ENCODE results near the gene NEB. TPM values are rescaled to one million over a fixed set of nuclear protein-coding genes. Genes with fewer than 3 reads are reported as not detected.
A peak's percentile ranks its signal among the peaks of the same experiment; 100 is the strongest.

The NEB gene
- total and polyA plus RNA-seq, 2 of the 13 experiments (the other 11 are each of a cell fraction or from before 2014, with no cell fraction given), result 0.21 to 0.24 TPM

DNA sequence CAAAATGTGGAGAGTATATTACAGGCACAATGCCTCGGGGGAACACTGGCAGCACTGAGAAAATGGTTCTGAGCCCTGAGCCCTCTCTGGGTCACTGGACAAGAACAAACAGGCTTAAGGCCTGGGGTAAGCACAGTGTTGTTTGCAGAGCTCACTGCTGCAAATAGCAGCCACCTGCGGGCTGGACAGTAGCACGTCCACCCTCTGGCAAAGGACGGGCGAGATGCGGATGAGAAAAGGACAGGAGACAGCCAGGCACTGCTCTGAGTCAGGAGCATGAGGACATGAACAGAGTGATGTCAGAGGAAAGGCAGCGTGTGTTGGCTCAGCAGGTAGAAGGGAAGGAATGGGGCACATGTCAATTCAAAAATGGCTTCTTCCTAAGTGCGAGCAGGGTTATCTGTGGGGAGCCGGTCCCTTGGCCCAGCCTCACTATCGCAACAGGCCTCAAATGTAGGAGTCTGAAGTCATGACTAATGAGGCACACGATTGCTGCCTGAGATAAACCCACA lies 25.9 kb upstream of the NEB start (continued):
- TF ChIP-seq, protein P1, sequence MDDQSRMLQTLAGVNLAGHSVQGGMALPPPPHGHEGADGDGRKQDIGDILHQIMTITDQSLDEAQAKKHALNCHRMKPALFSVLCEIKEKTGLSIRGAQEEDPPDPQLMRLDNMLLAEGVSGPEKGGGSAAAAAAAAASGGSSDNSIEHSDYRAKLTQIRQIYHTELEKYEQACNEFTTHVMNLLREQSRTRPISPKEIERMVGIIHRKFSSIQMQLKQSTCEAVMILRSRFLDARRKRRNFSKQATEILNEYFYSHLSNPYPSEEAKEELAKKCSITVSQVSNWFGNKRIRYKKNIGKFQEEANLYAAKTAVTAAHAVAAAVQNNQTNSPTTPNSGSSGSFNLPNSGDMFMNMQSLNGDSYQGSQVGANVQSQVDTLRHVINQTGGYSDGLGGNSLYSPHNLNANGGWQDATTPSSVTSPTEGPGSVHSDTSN (CRISPR knock-in tag; IDR thresholded peaks at IDR 0.05; ENCODE audit: borderline replicate concordance), result no peak
- TF ChIP-seq ZNF251 (CRISPR knock-in tag; IDR thresholded peaks at IDR 0.05) (no peak), MXD4 (CRISPR knock-in tag; IDR thresholded peaks at IDR 0.05) (peak; percentile 62), ZNF263 (CRISPR knock-in tag; IDR thresholded peaks at IDR 0.05) (peak; percentile 14; the same call in 1 of the 2 replicates), ZNF547 (CRISPR knock-in tag; IDR thresholded peaks at IDR 0.05) (peak; percentile 41; the same call in 1 of the 2 replicates), ZBTB3 (CRISPR knock-in tag; IDR thresholded peaks at IDR 0.05; ENCODE audit: borderline replicate concordance, low read depth) (peak; percentile 100), SP2 (CRISPR knock-in tag; IDR thresholded peaks at IDR 0.05) (no peak), GZF1 (CRISPR knock-in tag; IDR thresholded peaks at IDR 0.05) (no peak), TGIF2 (CRISPR knock-in tag; IDR thresholded peaks at IDR 0.05) (no peak), PLRG1 (conservative IDR thresholded peaks at IDR 0.05) (no peak), MEF2D (CRISPR knock-in tag; IDR thresholded peaks at IDR 0.05) (peak; percentile 79), BHLHE40 (IDR thresholded peaks at IDR 0.05; ENCODE audit: low read length) (peak; percentile 52), CAMTA2 (CRISPR knock-in tag; IDR thresholded peaks at IDR 0.05; ENCODE audit: borderline replicate concordance) (no peak), ZMYM3 (CRISPR knock-in tag; IDR thresholded peaks at IDR 0.05) (peak; percentile 96), RBAK (CRISPR knock-in tag; IDR thresholded peaks at IDR 0.05) (peak; percentile 82; the same call in 1 of the 2 replicates), U2AF1 (optimal IDR thresholded peaks at IDR 0.05; ENCODE audit: low read depth, low read length) (peak; percentile 85), ZNF790 (CRISPR knock-in tag; IDR thresholded peaks at IDR 0.05; ENCODE audit: borderline replicate concordance) (no peak), RFX1 (IDR thresholded peaks at IDR 0.05) (no peak), TARDBP (CRISPR knock-in tag; IDR thresholded peaks at IDR 0.05) (peak; percentile 72; the same call in 1 of the 2 replicates), SSRP1 (CRISPR knock-in tag; IDR thresholded peaks at IDR 0.05) (0 out of 2 replicates have a peak, but pooled peaks have one; percentile 53), ZNF496 (CRISPR knock-in tag; IDR thresholded peaks at IDR 0.05; ENCODE audit: insufficient replicate concordance) (no peak), ZNF337 (CRISPR knock-in tag; IDR thresholded peaks at IDR 0.05; ENCODE audit: borderline replicate concordance, low read depth) (peak; percentile 73; the same call in 1 of the 2 replicates), ZMYM2 (CRISPR knock-in tag; IDR thresholded peaks at IDR 0.05) (peak; percentile 47; the same call in 1 of the 2 replicates), KDM6A (CRISPR knock-in tag; IDR thresholded peaks at IDR 0.05; ENCODE audit: low read depth) (no peak), ZBTB21 (CRISPR knock-in tag; IDR thresholded peaks at IDR 0.05) (peak; percentile 65; the same call in 1 of the 2 replicates), ZKSCAN1 (IDR thresholded peaks at IDR 0.05; ENCODE audit: low read length) (no peak), POLR2A (IDR thresholded peaks at IDR 0.05; ENCODE audit: insufficient read depth in 1 of 2, low read depth in 2 of 2, low read length in 2 of 2) (0 out of 4 replicates have a peak, but pooled peaks of 1 of the 2 experiments have one; percentile 23)
- TF ChIP-seq, protein P2, sequence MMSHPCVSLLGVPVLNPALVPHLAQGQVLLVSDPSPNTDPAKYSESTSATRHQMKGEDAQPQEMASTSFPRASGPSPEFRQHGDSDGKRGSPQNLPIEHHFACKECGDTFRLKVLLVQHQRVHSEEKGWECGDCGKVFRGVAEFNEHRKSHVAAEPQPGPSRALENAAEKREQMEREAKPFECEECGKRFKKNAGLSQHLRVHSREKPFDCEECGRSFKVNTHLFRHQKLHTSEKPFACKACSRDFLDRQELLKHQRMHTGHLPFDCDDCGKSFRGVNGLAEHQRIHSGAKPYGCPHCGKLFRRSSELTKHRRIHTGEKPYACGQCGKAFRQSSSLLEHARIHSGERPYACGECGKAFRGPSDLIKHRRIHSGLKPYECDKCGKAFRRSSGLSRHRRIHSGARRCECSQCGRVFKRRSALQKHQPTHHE (CRISPR knock-in tag; IDR thresholded peaks at IDR 0.05; ENCODE audit: borderline replicate concordance), result 0 out of 2 replicates have a peak, but pooled peaks have one; percentile 57
- TF ChIP-seq, protein P3, sequence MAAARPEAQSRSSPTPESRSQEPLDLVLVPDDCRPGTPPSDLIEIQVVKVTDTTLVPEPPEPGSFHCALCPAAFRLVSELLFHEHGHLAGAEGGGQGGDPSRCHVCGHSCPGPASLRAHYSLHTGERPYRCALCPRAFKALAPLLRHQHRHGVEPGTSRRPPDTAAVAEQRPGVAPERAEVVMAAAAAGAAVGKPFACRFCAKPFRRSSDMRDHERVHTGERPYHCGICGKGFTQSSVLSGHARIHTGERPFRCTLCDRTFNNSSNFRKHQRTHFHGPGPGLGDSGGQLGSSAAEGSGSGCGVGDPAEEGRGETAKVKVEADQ (CRISPR knock-in tag; IDR thresholded peaks at IDR 0.05; ENCODE audit: borderline replicate concordance), result peak; percentile 70; the same call in 1 of the 2 replicates
